Amniotic epithelial cell (primary cell): ENCODE data around the gene MLN.

Experiments
- DNase-seq: peaks from one replicate; pipeline ENCODE4 v3.0.0-alpha.2; 2010; ENCODE audit warnings: low read depth

Gene MLN

GRCh38 chr6:33788694-33789549 lies 14.9 kb downstream of the MLN start, which contains the start of gene LEMD2:
TSS of gene LEMD2 (minus strand) at chr6:33789130. CDS start at chr6:33789116, 14 bp downstream.
- peak; percentile 90 for DNase-seq

- peak; percentile 87 for DNase-seq
Observed at GRCh38 chr6:33787954-33788693, 15.7 kb downstream of the MLN start.

GRCh38 chr6:33787346-33787953 lies 16.4 kb downstream of the MLN start:
- peak; percentile 59 for DNase-seq

- no peak for DNase-seq
Observed at GRCh38 chr6:33786736-33787135, 17.1 kb downstream of the MLN start.

GRCh38 chr6:33785778-33786177 lies 18.0 kb downstream of the MLN start:
- peak; percentile 51 for DNase-seq

- no peak for DNase-seq
Observed at GRCh38 chr6:33784787-33785186, 19.0 kb downstream of the MLN start.

GRCh38 chr6:33783781-33784520 lies 19.9 kb downstream of the MLN start:
- no peak for DNase-seq

- DNase-seq, result no peak
Observed at GRCh38 chr6:33782561-33782960, 21.2 kb downstream of the MLN start.

- peak; percentile 58 for DNase-seq
Observed at GRCh38 chr6:33781131-33781975, 22.4 kb downstream of the MLN start.

GRCh38 chr6:33779895-33780294 lies 23.9 kb downstream of the MLN start:
- no peak for DNase-seq

- DNase-seq, result no peak
Observed at GRCh38 chr6:33779290-33779689, 24.5 kb downstream of the MLN start.

GRCh38 chr6:33778444-33779121 lies 25.2 kb downstream of the MLN start:
- no peak for DNase-seq

GRCh38 chr6:33777398-33778388 lies 26.1 kb downstream of the MLN start:
- no peak for DNase-seq

- no peak for DNase-seq
Observed at GRCh38 chr6:33776764-33777163, 27.0 kb downstream of the MLN start.

GRCh38 chr6:33776186-33776585 lies 27.6 kb downstream of the MLN start:
- no peak for DNase-seq

- no peak for DNase-seq
Observed at GRCh38 chr6:33774774-33775173, 29.0 kb downstream of the MLN start.

- no peak for DNase-seq
Observed at GRCh38 chr6:33772902-33773472, 30.8 kb downstream of the MLN start.

- DNase-seq, result peak; percentile 49
Observed at GRCh38 chr6:33772082-33772830, 31.5 kb downstream of the MLN start.
